ENCODE data around the gene MRNIP. TPM values are rescaled to one million over a fixed set of nuclear protein-coding genes. Genes with fewer than 3 reads are reported as not detected.

Gene MRNIP
- total and polyA plus RNA-seq, 2 of the 4 experiments (the other 2 are of a cell fraction), result 6.6 to 24.7 TPM

DNA sequence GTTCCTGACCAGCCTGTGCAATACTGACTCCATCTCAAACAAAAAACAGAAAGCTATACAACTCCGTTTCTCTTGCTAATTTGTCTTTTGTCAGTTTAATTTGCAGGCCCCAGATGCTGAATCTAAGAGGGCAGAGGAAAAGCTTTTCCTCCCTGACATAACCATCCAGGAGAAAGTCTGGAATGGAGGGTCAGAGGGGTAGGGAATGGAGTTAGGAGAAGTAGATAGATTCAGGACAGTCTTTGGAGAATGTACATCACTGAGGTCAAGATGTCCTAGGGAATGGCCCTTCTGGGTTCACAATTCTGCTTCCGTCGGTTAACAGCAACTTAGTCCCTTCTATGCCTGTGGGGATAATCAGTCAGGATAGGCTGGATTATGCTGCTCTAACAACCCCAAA is 44.5 kb downstream of the MRNIP start:
- Histone ChIP-seq H3K27me3 (ENCODE audit: control insufficient read depth, insufficient read depth, low read length) (no peaks in the 10 kb centered on the region), H3K4me1 (ENCODE audit: control insufficient read depth, insufficient read depth, low read length) (peaks cover 8% of the 10 kb centered on the region), H3K9ac (ENCODE audit: low read depth, low read length) (no peak overlapping the region), H4K20me1 (ENCODE audit: insufficient read depth, low read length) (no peaks in the 10 kb centered on the region), H3K4me2 (ENCODE audit: low read depth, low read length) (no peak overlapping the region), H3K56ac (ENCODE audit: extremely low read depth, insufficient read depth, low read length) (no peak overlapping the region), H2BK120ac (ENCODE audit: low read depth, low read length) (no peak overlapping the region), H2BK20ac (ENCODE audit: low read depth, low read length) (no peak overlapping the region), H3K14ac (replicated peaks; ENCODE audit: low read depth, low read length) (no peak overlapping the region), H2BK5ac (ENCODE audit: low read depth, low read length, poor library complexity, severe bottlenecking) (no peak overlapping the region), H3K4me3 (ENCODE audit: insufficient read depth, low read depth, low read length) (no peak overlapping the region), H3K27ac (ENCODE audit: insufficient read depth, low read length) (no peak overlapping the region), H3K9me1 (ENCODE audit: insufficient read depth, low read length) (peaks cover 13% of the 10 kb centered on the region), H4K5ac (ENCODE audit: low read depth, low read length) (no peak overlapping the region), H3K23ac (ENCODE audit: low read depth, low read length) (no peak overlapping the region), H2AK9ac (replicated peaks; ENCODE audit: low read depth, low read length, poor library complexity) (no peak overlapping the region), H2BK15ac (ENCODE audit: low read depth, low read length) (no peak overlapping the region), H3K79me1 (ENCODE audit: low read depth in 1 of 2, low read length in 2 of 2) (peaks cover 0 to 14% of the 10 kb centered on the region in 2 experiments), H4K8ac (ENCODE audit: low read depth in 2 of 2, low read length in 2 of 2) (no peak overlapping the region), H3K4ac (ENCODE audit: low read depth, low read length) (no peak overlapping the region), H3K18ac (ENCODE audit: low read depth, low read length) (no peak overlapping the region), H2AFZ (replicated peaks; ENCODE audit: low read length, poor library complexity) (no peak overlapping the region), H4K91ac (ENCODE audit: insufficient read depth, low read depth, low read length) (no peak overlapping the region), H2AK5ac (ENCODE audit: low read depth, low read length) (no peak overlapping the region), H3K9me3 (ENCODE audit: control insufficient read depth, insufficient read depth, low read length) (no peaks in the 10 kb centered on the region; the same call in 1 of the 2 replicates), H3K36me3 (ENCODE audit: control insufficient read depth, insufficient read depth, low read length) (peaks cover 17% of the 10 kb centered on the region)
- intact Hi-C loops (cut with micrococcal nuclease) (no loop called here), dilution Hi-C loops (cut with HindIII; ENCODE audit: low sequenced_read_pairs, unreplicated experiment) (no loop called here), in situ Hi-C loops (cut with MboI; ENCODE audit: low sequenced_read_pairs) (no loop called here)
- ChIA-PET CTCF (no interaction called here), POLR2A (ENCODE audit: unreplicated experiment) (no interaction called here)
- ATAC-seq (ENCODE audit: low read depth) (no peak), DNase-seq (no peak)
- TF ChIP-seq RFX5 (IDR thresholded peaks at IDR 0.05; ENCODE audit: low read depth, low read length) (no peak), CHD1 (IDR thresholded peaks at IDR 0.05; ENCODE audit: low read depth, low read length) (no peak), RCOR1 (IDR thresholded peaks at IDR 0.05; ENCODE audit: insufficient replicate concordance, low read length) (no peak), SMC3 (IDR thresholded peaks at IDR 0.05; ENCODE audit: low read depth, low read length) (no peak), MAFK (IDR thresholded peaks at IDR 0.05; ENCODE audit: low read depth, low read length) (no peak), POLR2A (IDR thresholded peaks at IDR 0.05; ENCODE audit: low read depth, low read length) (no peak), CEBPB (IDR thresholded peaks at IDR 0.05; ENCODE audit: low read depth, low read length) (no peak), NFE2L2 (IDR thresholded peaks at IDR 0.05; ENCODE audit: low read depth, low read length) (no peak), MXI1 (IDR thresholded peaks at IDR 0.05; ENCODE audit: borderline replicate concordance, low read depth, low read length) (no peak), RAD21 (IDR thresholded peaks at IDR 0.05; ENCODE audit: low read length) (no peak), FOS (IDR thresholded peaks at IDR 0.05; ENCODE audit: low read depth, low read length) (no peak), BHLHE40 (IDR thresholded peaks at IDR 0.05; ENCODE audit: low read depth, low read length) (no peak), MAZ (IDR thresholded peaks at IDR 0.05; ENCODE audit: borderline replicate concordance, low read depth, low read length) (no peak)
- TF ChIP-seq, protein P1, sequence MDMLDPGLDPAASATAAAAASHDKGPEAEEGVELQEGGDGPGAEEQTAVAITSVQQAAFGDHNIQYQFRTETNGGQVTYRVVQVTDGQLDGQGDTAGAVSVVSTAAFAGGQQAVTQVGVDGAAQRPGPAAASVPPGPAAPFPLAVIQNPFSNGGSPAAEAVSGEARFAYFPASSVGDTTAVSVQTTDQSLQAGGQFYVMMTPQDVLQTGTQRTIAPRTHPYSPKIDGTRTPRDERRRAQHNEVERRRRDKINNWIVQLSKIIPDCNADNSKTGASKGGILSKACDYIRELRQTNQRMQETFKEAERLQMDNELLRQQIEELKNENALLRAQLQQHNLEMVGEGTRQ (IDR thresholded peaks at IDR 0.05; ENCODE audit: low read depth, low read length), result no peak
- TF ChIP-seq, protein P2, sequence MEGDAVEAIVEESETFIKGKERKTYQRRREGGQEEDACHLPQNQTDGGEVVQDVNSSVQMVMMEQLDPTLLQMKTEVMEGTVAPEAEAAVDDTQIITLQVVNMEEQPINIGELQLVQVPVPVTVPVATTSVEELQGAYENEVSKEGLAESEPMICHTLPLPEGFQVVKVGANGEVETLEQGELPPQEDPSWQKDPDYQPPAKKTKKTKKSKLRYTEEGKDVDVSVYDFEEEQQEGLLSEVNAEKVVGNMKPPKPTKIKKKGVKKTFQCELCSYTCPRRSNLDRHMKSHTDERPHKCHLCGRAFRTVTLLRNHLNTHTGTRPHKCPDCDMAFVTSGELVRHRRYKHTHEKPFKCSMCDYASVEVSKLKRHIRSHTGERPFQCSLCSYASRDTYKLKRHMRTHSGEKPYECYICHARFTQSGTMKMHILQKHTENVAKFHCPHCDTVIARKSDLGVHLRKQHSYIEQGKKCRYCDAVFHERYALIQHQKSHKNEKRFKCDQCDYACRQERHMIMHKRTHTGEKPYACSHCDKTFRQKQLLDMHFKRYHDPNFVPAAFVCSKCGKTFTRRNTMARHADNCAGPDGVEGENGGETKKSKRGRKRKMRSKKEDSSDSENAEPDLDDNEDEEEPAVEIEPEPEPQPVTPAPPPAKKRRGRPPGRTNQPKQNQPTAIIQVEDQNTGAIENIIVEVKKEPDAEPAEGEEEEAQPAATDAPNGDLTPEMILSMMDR (conservative IDR thresholded peaks at IDR 0.05; ENCODE audit: low read depth, low read length), result no peak
- TF ChIP-seq, protein P3, sequence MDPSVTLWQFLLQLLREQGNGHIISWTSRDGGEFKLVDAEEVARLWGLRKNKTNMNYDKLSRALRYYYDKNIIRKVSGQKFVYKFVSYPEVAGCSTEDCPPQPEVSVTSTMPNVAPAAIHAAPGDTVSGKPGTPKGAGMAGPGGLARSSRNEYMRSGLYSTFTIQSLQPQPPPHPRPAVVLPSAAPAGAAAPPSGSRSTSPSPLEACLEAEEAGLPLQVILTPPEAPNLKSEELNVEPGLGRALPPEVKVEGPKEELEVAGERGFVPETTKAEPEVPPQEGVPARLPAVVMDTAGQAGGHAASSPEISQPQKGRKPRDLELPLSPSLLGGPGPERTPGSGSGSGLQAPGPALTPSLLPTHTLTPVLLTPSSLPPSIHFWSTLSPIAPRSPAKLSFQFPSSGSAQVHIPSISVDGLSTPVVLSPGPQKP (IDR thresholded peaks at IDR 0.05; ENCODE audit: borderline replicate concordance, low read depth, low read length), result no peak
- BruUV-seq (replicated peaks), result no TSS peak
- no CpG with 5 or more reads among the region's 3 CpGs for WGBS, 2 experiments (ENCODE audit: extremely low coverage in 2 of 2, insufficient read length in 1 of 2)

Measured in IMR-90 (cell line).